IMR-90 (cell line): ENCODE measurements around the gene TIFAB. TPM values are rescaled to one million over a fixed set of nuclear protein-coding genes. Genes with fewer than 3 reads are reported as not detected.

Experiments used
- ATAC-seq: fragments of 200-7000 bp; cut with Tn5 transposase; 2 replicates; pipeline ENCODE4 v1.9.1; 2020; ENCODE audit warnings: low read depth, mild to moderate bottlenecking, moderate library complexity
- BruUV-seq: library from RNA; stranded (reverse); fragments of 400-500 nt; replicated peaks from 2 replicates; lab custom pipeline; 2021; lab: Mats Ljungman, UMichigan
- CTCF ChIA-PET: fragments of 300-600 bp; formaldehyde crosslinking; extraction: SDS; loops from one replicate; lab custom pipeline; 2021; ENCODE audit warnings: antibody characterized with exemption; lab: Yijun Ruan, JAX
- POLR2A ChIA-PET: fragments of 300-600 bp; sonication (Branson Sonifier 250); formaldehyde crosslinking; loops from one replicate; lab custom pipeline; 2022; ENCODE audit warnings: antibody characterized with exemption; ENCODE audit not compliant: unreplicated experiment; lab: Charles Lee
- DNase-seq: peaks from one replicate; pipeline ENCODE4 v3.0.0; 2013
- H2AFZ ChIP-seq: replicated peaks from 2 replicates; pipeline ENCODE3; 2013; ENCODE audit warnings: low read length, mild to moderate bottlenecking; ENCODE audit not compliant: poor library complexity
- H2AK5ac ChIP-seq: 2 replicates; pipeline ENCODE4 v1.6.1; 2013; ENCODE audit warnings: low read depth, low read length, inconsistent platforms
- H2AK9ac ChIP-seq: replicated peaks from 2 replicates; pipeline ENCODE3; 2013; ENCODE audit warnings: mild to moderate bottlenecking, low read depth, low read length, moderate library complexity; ENCODE audit not compliant: poor library complexity
- H2BK120ac ChIP-seq: 2 replicates; pipeline ENCODE4 v1.6.1; 2013; ENCODE audit warnings: low read depth, low read length, inconsistent platforms
- H2BK15ac ChIP-seq: 3 replicates; pipeline ENCODE4 v1.6.1; 2013; ENCODE audit warnings: low read depth, low read length, inconsistent platforms
- H2BK20ac ChIP-seq: 2 replicates; pipeline ENCODE4 v1.6.1; 2013; ENCODE audit warnings: low read depth, mild to moderate bottlenecking, inconsistent platforms, low read length, moderate library complexity
- H2BK5ac ChIP-seq: 2 replicates; pipeline ENCODE4 v1.6.1; 2013; ENCODE audit warnings: mild to moderate bottlenecking, low read depth, low read length, inconsistent platforms; ENCODE audit not compliant: poor library complexity, severe bottlenecking
- H3K14ac ChIP-seq: replicated peaks from 2 replicates; pipeline ENCODE4 v1.6.1; 2013; ENCODE audit warnings: low read depth, low read length, inconsistent platforms
- H3K18ac ChIP-seq: 2 replicates; pipeline ENCODE4 v1.6.1; 2013; ENCODE audit warnings: low read depth, low read length, control low read depth
- H3K23ac ChIP-seq: 2 replicates; pipeline ENCODE4 v1.6.1; 2013; ENCODE audit warnings: low read depth, low read length, inconsistent platforms
- H3K27ac ChIP-seq: 2 replicates; pipeline ENCODE4 v1.5.1; 2013; ENCODE audit warnings: mild to moderate bottlenecking, control low read depth, low read length; ENCODE audit not compliant: insufficient read depth
- H3K27me3 ChIP-seq: 2 replicates; pipeline ENCODE4 v1.6.1; 2013; ENCODE audit warnings: low read length; ENCODE audit not compliant: control insufficient read depth, insufficient read depth
- H3K36me3 ChIP-seq: 2 replicates; pipeline ENCODE4 v1.6.1; 2013; ENCODE audit warnings: low read length, mixed read lengths; ENCODE audit not compliant: control insufficient read depth, insufficient read depth
- H3K4ac ChIP-seq: 2 replicates; pipeline ENCODE4 v1.6.1; 2013; ENCODE audit warnings: low read depth, low read length, inconsistent platforms
- H3K4me1 ChIP-seq: 2 replicates; pipeline ENCODE4 v1.6.1; 2013; ENCODE audit warnings: low read length, mixed read lengths; ENCODE audit not compliant: control insufficient read depth, insufficient read depth
- H3K4me2 ChIP-seq: 2 replicates; pipeline ENCODE4 v1.6.1; 2013; ENCODE audit warnings: low read depth, mild to moderate bottlenecking, control low read depth, low read length, moderate library complexity
- H3K4me3 ChIP-seq: 2 replicates; pipeline ENCODE4 v1.5.1; 2013; ENCODE audit warnings: low read depth, mild to moderate bottlenecking, control low read depth, low read length, moderate library complexity; ENCODE audit not compliant: insufficient read depth
- H3K56ac ChIP-seq: 2 replicates; pipeline ENCODE4 v1.6.1; 2013; ENCODE audit warnings: low read length, inconsistent platforms; ENCODE audit not compliant: insufficient read depth; ENCODE audit errors: extremely low read depth
- H3K79me1 ChIP-seq, 2 experiments: 2 replicates each; pipeline ENCODE4 v1.6.1; 2013; ENCODE audit warnings: low read length in 2 of 2, inconsistent platforms in 1 of 2, low read depth in 1 of 2
- H3K9ac ChIP-seq: 2 replicates; pipeline ENCODE4 v1.6.1; 2013; ENCODE audit warnings: low read depth, low read length, control low read depth
- H3K9me1 ChIP-seq: 2 replicates; pipeline ENCODE4 v1.6.1; 2013; ENCODE audit warnings: low read length, inconsistent platforms; ENCODE audit not compliant: insufficient read depth
- H3K9me3 ChIP-seq: 2 replicates; pipeline ENCODE4 v1.6.1; 2013; ENCODE audit warnings: low read length; ENCODE audit not compliant: control insufficient read depth, insufficient read depth
- H4K20me1 ChIP-seq: 2 replicates; pipeline ENCODE4 v1.6.1; 2013; ENCODE audit warnings: low read length, inconsistent platforms; ENCODE audit not compliant: insufficient read depth
- H4K5ac ChIP-seq: 2 replicates; pipeline ENCODE4 v1.6.1; 2013; ENCODE audit warnings: mild to moderate bottlenecking, low read depth, low read length, control low read depth
- H4K8ac ChIP-seq, 2 experiments: 2 replicates each; pipeline ENCODE4 v1.6.1; 2013; ENCODE audit warnings: low read depth in 2 of 2, low read length in 2 of 2, control low read depth in 1 of 2, inconsistent platforms in 1 of 2
- H4K91ac ChIP-seq: 2 replicates; pipeline ENCODE4 v1.6.1; 2013; ENCODE audit warnings: low read depth, low read length, inconsistent platforms; ENCODE audit not compliant: insufficient read depth
- CEBPB ChIP-seq: IDR thresholded peaks from 2 replicates; pipeline ENCODE4 v1.6.1; 2012; ENCODE audit warnings: low read depth, low read length, improper control_type of control experiment
- CHD1 ChIP-seq: IDR thresholded peaks from 2 replicates; pipeline ENCODE4 v1.6.1; 2012; ENCODE audit warnings: low read depth, low read length, improper control_type of control experiment
- CTCF ChIP-seq: conservative IDR thresholded peaks from 2 replicates; pipeline ENCODE4 v1.5.1; 2012; ENCODE audit warnings: mild to moderate bottlenecking, low read depth, low read length, improper control_type of control experiment
- ELK1 ChIP-seq: fragments of 150-350 bp; IDR thresholded peaks from 2 replicates; pipeline ENCODE4 v1.6.1; 2016; ENCODE audit warnings: low read depth, mild to moderate bottlenecking, low read length, moderate library complexity, borderline replicate concordance
- FOS ChIP-seq: fragments of 150-350 bp; IDR thresholded peaks from 2 replicates; pipeline ENCODE4 v1.6.1; 2016; ENCODE audit warnings: low read depth, low read length
- MAFK ChIP-seq: IDR thresholded peaks from 2 replicates; pipeline ENCODE4 v1.6.1; 2012; ENCODE audit warnings: low read depth, low read length, improper control_type of control experiment
- RCOR1 ChIP-seq: IDR thresholded peaks from 2 replicates; pipeline ENCODE4 v1.6.1; 2012; ENCODE audit warnings: mild to moderate bottlenecking, low read length, improper control_type of control experiment; ENCODE audit not compliant: insufficient replicate concordance
- RFX5 ChIP-seq: IDR thresholded peaks from 2 replicates; pipeline ENCODE4 v1.8.0; 2012; ENCODE audit warnings: low read depth, mild to moderate bottlenecking, low read length, moderate library complexity
- USF2 ChIP-seq: fragments of 150-350 bp; IDR thresholded peaks from 2 replicates; pipeline ENCODE4 v1.6.1; 2017; ENCODE audit warnings: mild to moderate bottlenecking, antibody characterized with exemption, low read length, low read depth
- WGBS, 2 experiments: methylation state at CpG; one replicate each; pipeline versions ENCODE4 v1.1.5 to v1.1.7; 2013; ENCODE audit warnings: missing lambda C conversion rate in 2 of 2; ENCODE audit not compliant: insufficient read length in 1 of 2; ENCODE audit errors: extremely low coverage in 2 of 2; 5-methylcytosine and 5-hydroxymethylcytosine counted together
- dilution Hi-C: fragments of 300-500 bp; cut with HindIII; formaldehyde crosslinking; loops from one replicate; pipeline ENCODE4 v1.14.3; 2018; ENCODE audit warnings: low sequenced_read_pairs; ENCODE audit not compliant: unreplicated experiment
- in situ Hi-C: fragments of 300-500 bp; cut with MboI; formaldehyde crosslinking; loops from 3 replicates; pipeline ENCODE4 v1.14.3; 2019; ENCODE audit warnings: low sequenced_read_pairs, inconsistent platforms, mixed read lengths
- intact Hi-C: fragments of 100-400 bp; cut with micrococcal nuclease; formaldehyde crosslinking; loops from 2 replicates; pipeline ENCODE4 v1.10.0; 2022
- polyA plus RNA-seq, 3 experiments: library from polyadenylated mRNA; depleted of rRNA; stranded (reverse); fragments of >200 nt; gene quantifications; 2 replicates each; pipeline ENCODE4 v1.2.3, GENCODE V29; 2012; ENCODE audit warnings: low replicate concordance in 1 of 3
- total RNA-seq: library from RNA; depleted of rRNA; stranded (reverse); fragments of >200 nt; gene quantifications from 2 replicates; pipeline ENCODE4 v1.2.3, GENCODE V29; 2012

The TIFAB gene
- total and polyA plus RNA-seq, 2 of the 4 experiments (the other 2 are of a cell fraction): not detected

GRCh38 chr5:135465391-135466122 is 13.4 kb upstream of the TIFAB start:
- TF ChIP-seq CHD1 (no peak), RFX5 (no peak), CEBPB (no peak), USF2 (no peak), CTCF (no peak), MAFK (no peak), RCOR1 (no peak), FOS (no peak), ELK1 (no peak)
- Histone ChIP-seq H3K4me1 (no peaks in the 10 kb centered on the region), H4K8ac (no peak overlapping the region), H3K27me3 (peaks cover 72% of the 10 kb centered on the region), H4K5ac (no peak overlapping the region), H2AFZ (peak overlapping the region; percentile 92), H2BK5ac (no peak overlapping the region), H2AK9ac (no peak overlapping the region), H4K20me1 (no peaks in the 10 kb centered on the region), H3K27ac (no peak overlapping the region), H3K4me2 (no peak overlapping the region), H3K4me3 (no peak overlapping the region), H2AK5ac (no peak overlapping the region), H2BK120ac (no peak overlapping the region), H3K9me1 (no peaks in the 10 kb centered on the region), H3K36me3 (no peaks in the 10 kb centered on the region), H3K14ac (no peak overlapping the region), H3K79me1 (no peaks in the 10 kb centered on the region), H3K9ac (no peak overlapping the region), H3K56ac (no peak overlapping the region), H3K4ac (no peak overlapping the region), H3K18ac (no peak overlapping the region), H2BK15ac (no peak overlapping the region), H3K23ac (no peak overlapping the region), H2BK20ac (no peak overlapping the region), H4K91ac (no peak overlapping the region), H3K9me3 (no peaks in the 10 kb centered on the region)
- POLR2A ChIA-PET: no interaction called here
- no peak for ATAC-seq
- intact Hi-C loops: loop anchor here (1.0 kb wide), 2 partner anchors 87 to 365 kb away; no protein-coding TSS in a partner anchor
- dilution Hi-C loops: loop anchor here (25.0 kb wide), 1 partner anchor 97 kb away; no protein-coding TSS in a partner anchor
- CTCF ChIA-PET: interaction anchor here (0.6 to 4.9 kb wide), 13 partner anchors 14 to 100 kb away, joined by 3 to 108 read pairs (median 5); no protein-coding TSS in a partner anchor
- BruUV-seq: no TSS peak
- 68% methylated on average over 5 of the region's 12 CpGs; no CpG with 5 or more reads in 1 of the 2 experiments for WGBS, 2 experiments
- no peak for DNase-seq
- in situ Hi-C loops: loop anchor here (5.0 to 10.0 kb wide), 2 partner anchors 87 to 369 kb away; partner anchors contain the start of gene SLC25A48
